GM21447 (cell line): Measurements from ENCODE around the gene PAPOLA.

Experiments used
- ATAC-seq: cut with Tn5 transposase; IDR thresholded peaks from one replicate; pipeline ENCODE4 v1.9.1; 2021; ENCODE audit not compliant: unreplicated experiment

PAPOLA gene

GRCh38 chr14:96584907-96585671, 82.9 kb downstream of the PAPOLA start:
- no peak for ATAC-seq

- no peak for ATAC-seq
Measured at GRCh38 chr14:96585672-96586013, 83.5 kb downstream of the PAPOLA start.

- no peak for ATAC-seq
Measured at GRCh38 chr14:96586056-96586455, 83.9 kb downstream of the PAPOLA start.

- no peak for ATAC-seq
Measured at GRCh38 chr14:96586921-96587822, 85.0 kb downstream of the PAPOLA start.

- no peak for ATAC-seq
Measured at GRCh38 chr14:96587823-96588385, 85.7 kb downstream of the PAPOLA start.

- ATAC-seq = no peak
Measured at GRCh38 chr14:96588410-96589257, 86.5 kb downstream of the PAPOLA start.

GRCh38 chr14:96589577-96589976, 87.4 kb downstream of the PAPOLA start:
- ATAC-seq = no peak

GRCh38 chr14:96590190-96590864, 88.1 kb downstream of the PAPOLA start:
- ATAC-seq = no peak

- peak; percentile 87 for ATAC-seq
Measured at GRCh38 chr14:96592591-96593386, 90.6 kb downstream of the PAPOLA start.

- ATAC-seq = no peak
Measured at GRCh38 chr14:96594961-96595360, 92.8 kb downstream of the PAPOLA start.

- ATAC-seq = no peak
Measured at GRCh38 chr14:96597680-96598079, 95.5 kb downstream of the PAPOLA start.

GRCh38 chr14:96598332-96598928, 96.2 kb downstream of the PAPOLA start:
- ATAC-seq = no peak

- ATAC-seq = no peak
Measured at GRCh38 chr14:96599076-96599475, 96.9 kb downstream of the PAPOLA start.

- no peak for ATAC-seq
Measured at GRCh38 chr14:96602186-96602585, 100.0 kb downstream of the PAPOLA start.

- ATAC-seq = no peak
Measured at GRCh38 chr14:96603350-96604255, 101.4 kb downstream of the PAPOLA start.

GRCh38 chr14:96614481-96614881, 112.3 kb downstream of the PAPOLA start:
- no peak for ATAC-seq

- no peak for ATAC-seq
Measured at GRCh38 chr14:96616161-96616721, 114.1 kb downstream of the PAPOLA start.
